ENCODE data around the gene TCF4.

DNA sequence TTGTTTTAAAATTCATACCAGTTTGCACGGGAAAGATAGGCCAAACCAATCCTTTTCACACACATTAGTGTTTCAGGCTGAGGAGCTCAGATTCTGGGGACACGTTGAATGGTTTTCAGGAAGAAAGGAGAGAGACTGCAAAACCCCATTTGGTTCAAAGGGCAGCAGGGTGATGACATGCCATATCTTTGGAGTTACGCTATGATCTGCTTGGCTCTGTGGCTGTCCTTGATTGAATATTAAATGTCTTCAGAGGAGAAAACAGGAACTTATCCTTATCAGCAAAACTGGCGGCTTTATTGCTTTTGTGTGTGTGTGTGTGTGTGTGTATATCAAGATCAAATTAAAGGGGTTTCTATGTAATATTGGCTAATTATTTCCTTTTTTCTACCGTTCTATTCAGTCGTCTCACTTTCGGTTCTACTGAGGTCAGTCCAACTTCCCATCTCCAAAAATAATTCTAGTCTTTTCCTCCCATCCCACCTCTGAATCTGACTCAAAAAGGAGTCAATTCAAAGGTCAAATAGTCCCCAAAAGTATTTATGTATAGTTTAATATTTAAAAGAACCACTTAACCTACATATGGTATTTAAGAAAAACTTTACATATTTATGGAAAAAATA is 335.8 kb downstream of the TCF4 start:
- TF ChIP-seq GABPA (IDR thresholded peaks at IDR 0.05; ENCODE audit: low read depth) (no peak), POLR2AphosphoS5 (IDR thresholded peaks at IDR 0.05; ENCODE audit: low read depth) (no peak), CTCF (IDR thresholded peaks at IDR 0.05; ENCODE audit: insufficient read depth, low read length) (no peak)

All from HL-60 (cell line).